C4-2B (cell line): Measurements from ENCODE around the gene PIK3R2.

Experiments used
- CTCF ChIP-seq: fragments of 450-650 bp; conservative IDR thresholded peaks from 2 replicates; pipeline ENCODE4 v1.5.1; 2017; ENCODE audit warnings: mild to moderate bottlenecking
- ZFX ChIP-seq: fragments of 450-650 bp; IDR thresholded peaks from 2 replicates; pipeline ENCODE4 v1.6.1; 2017

- TF ChIP-seq CTCF = no peak
- no peak for TF ChIP-seq ZFX
Observed at GRCh38 chr19:18107235-18107634, 45.7 kb upstream of the PIK3R2 start.
